HepG2 (cell line): Measurements from ENCODE around the gene RPEL1. TPM values are rescaled to one million over a fixed set of nuclear protein-coding genes. Genes with fewer than 3 reads are reported as not detected.

ENCODE experiments used
- CENPX ChIP-seq: sonication (generic); formaldehyde crosslinking; IDR thresholded peaks from 2 replicates; pipeline ENCODE4 v1.9.0; 2021; ENCODE audit warnings: mild to moderate bottlenecking, missing genetic modification reagents, moderate library complexity
- ETV6 ChIP-seq: sonication (generic); formaldehyde crosslinking; conservative IDR thresholded peaks from 2 replicates; pipeline ENCODE4 v1.4.0; 2020; ENCODE audit warnings: missing genetic modification reagents
- FOXA3 ChIP-seq: IDR thresholded peaks from 2 replicates; pipeline ENCODE4 v1.6.1; 2016; ENCODE audit warnings: missing genetic modification reagents, missing compliant biosample characterization
- FOXK2 ChIP-seq: fragments of 450-650 bp; IDR thresholded peaks from 2 replicates; pipeline ENCODE4 v1.6.1; 2016
- HNF4G ChIP-seq, 2 experiments: sonication (generic) in 1 of 2; formaldehyde crosslinking in 1 of 2; IDR thresholded peaks; 2 replicates each; pipeline versions ENCODE4 v1.4.0 to v1.6.1; 2011 to 2020; ENCODE audit warnings: borderline replicate concordance in 2 of 2, low read depth in 2 of 2, mild to moderate bottlenecking in 2 of 2, low read length in 1 of 2, missing genetic modification reagents in 1 of 2, moderate library complexity in 1 of 2
- JARID2 ChIP-seq: sonication (generic); formaldehyde crosslinking; IDR thresholded peaks from 2 replicates; pipeline ENCODE4 v1.8.1; 2023; ENCODE audit warnings: missing genetic modification reagents, inconsistent platforms; ENCODE audit not compliant: insufficient replicate concordance
- PHB2 ChIP-seq: fragments of 450-650 bp; IDR thresholded peaks from 2 replicates; pipeline ENCODE4 v1.6.1; 2018; ENCODE audit not compliant: partially characterized antibody
- RAD21 ChIP-seq: fragments of 450-650 bp; formaldehyde crosslinking; IDR thresholded peaks from 2 replicates; pipeline ENCODE4 v1.5.0; 2020; ENCODE audit warnings: mild to moderate bottlenecking
- SALL1 ChIP-seq: sonication (generic); formaldehyde crosslinking; IDR thresholded peaks from 2 replicates; pipeline ENCODE4 v1.8.0; 2022; ENCODE audit warnings: mild to moderate bottlenecking, missing genetic modification reagents
- SMAD1 ChIP-seq: sonication (generic); formaldehyde crosslinking; IDR thresholded peaks from 2 replicates; pipeline ENCODE4 v1.4.0; 2020; ENCODE audit warnings: missing genetic modification reagents, low read depth, mild to moderate bottlenecking, borderline replicate concordance
- STAG1 ChIP-seq: sonication (generic); formaldehyde crosslinking; IDR thresholded peaks from 2 replicates; pipeline ENCODE4 v1.4.0; 2020; ENCODE audit warnings: missing genetic modification reagents
- TRIM24 ChIP-seq: sonication (generic); formaldehyde crosslinking; IDR thresholded peaks from 2 replicates; pipeline ENCODE4 v1.8.0; 2022; ENCODE audit warnings: mild to moderate bottlenecking, missing genetic modification reagents
- ZNF207 ChIP-seq: fragments of 450-650 bp; IDR thresholded peaks from 2 replicates; pipeline ENCODE4 v1.6.1; 2016; ENCODE audit warnings: antibody characterized with exemption, borderline replicate concordance
- polyA plus RNA-seq, 8 experiments: library from polyadenylated mRNA; depleted of rRNA in 3 of 8; stranded (reverse) in 7 of 8; unstranded in 1 of 8; fragments of >200 nt; fragmentation: Illumina TruSeq in 4 of 8; extraction: Trizol in 4 of 8; gene quantifications; 2 replicates each; pipeline versions ENCODE4 v1.2.1 to v1.2.3, GENCODE V29; 2011 to 2016; ENCODE audit warnings: low read depth in 4 of 8, missing spikeins in 1 of 8, mixed read lengths in 1 of 8; ENCODE audit not compliant: insufficient read depth in 1 of 8
- total RNA-seq, 5 experiments: library from RNA; depleted of rRNA; stranded (reverse); fragments of >200 nt; fragmentation: Illumina TruSeq; extraction: Trizol; gene quantifications; 2 replicates each; pipeline ENCODE4 v1.2.3, GENCODE V29; 2016; ENCODE audit warnings: low read depth in 1 of 5
- TF ChIP-seq, protein P1 (sequence below): sonication (generic); formaldehyde crosslinking; IDR thresholded peaks from 2 replicates; pipeline ENCODE4 v1.5.0; 2020; ENCODE audit warnings: mild to moderate bottlenecking, low read depth, missing genetic modification reagents, borderline replicate concordance
- TF ChIP-seq, protein P2 (sequence below): sonication (generic); formaldehyde crosslinking; IDR thresholded peaks from 2 replicates; pipeline ENCODE4 v1.8.1; 2022; ENCODE audit warnings: low read depth, mild to moderate bottlenecking, missing genetic modification reagents
- TF ChIP-seq, protein P3 (sequence below): sonication (generic); formaldehyde crosslinking; IDR thresholded peaks from 2 replicates; pipeline ENCODE4 v1.5.1; 2020; ENCODE audit warnings: missing genetic modification reagents, mild to moderate bottlenecking, borderline replicate concordance
- TF ChIP-seq, protein P4 (sequence below): sonication (generic); formaldehyde crosslinking; IDR thresholded peaks from 2 replicates; pipeline ENCODE4 v1.4.0; 2020; ENCODE audit warnings: missing genetic modification reagents, borderline replicate concordance

RPEL1 gene
- total and polyA plus RNA-seq, 2 of the 13 experiments (the other 11 are each of a cell fraction or from before 2014, with no cell fraction given), result 0.04 to 0.07 TPM

DNA sequence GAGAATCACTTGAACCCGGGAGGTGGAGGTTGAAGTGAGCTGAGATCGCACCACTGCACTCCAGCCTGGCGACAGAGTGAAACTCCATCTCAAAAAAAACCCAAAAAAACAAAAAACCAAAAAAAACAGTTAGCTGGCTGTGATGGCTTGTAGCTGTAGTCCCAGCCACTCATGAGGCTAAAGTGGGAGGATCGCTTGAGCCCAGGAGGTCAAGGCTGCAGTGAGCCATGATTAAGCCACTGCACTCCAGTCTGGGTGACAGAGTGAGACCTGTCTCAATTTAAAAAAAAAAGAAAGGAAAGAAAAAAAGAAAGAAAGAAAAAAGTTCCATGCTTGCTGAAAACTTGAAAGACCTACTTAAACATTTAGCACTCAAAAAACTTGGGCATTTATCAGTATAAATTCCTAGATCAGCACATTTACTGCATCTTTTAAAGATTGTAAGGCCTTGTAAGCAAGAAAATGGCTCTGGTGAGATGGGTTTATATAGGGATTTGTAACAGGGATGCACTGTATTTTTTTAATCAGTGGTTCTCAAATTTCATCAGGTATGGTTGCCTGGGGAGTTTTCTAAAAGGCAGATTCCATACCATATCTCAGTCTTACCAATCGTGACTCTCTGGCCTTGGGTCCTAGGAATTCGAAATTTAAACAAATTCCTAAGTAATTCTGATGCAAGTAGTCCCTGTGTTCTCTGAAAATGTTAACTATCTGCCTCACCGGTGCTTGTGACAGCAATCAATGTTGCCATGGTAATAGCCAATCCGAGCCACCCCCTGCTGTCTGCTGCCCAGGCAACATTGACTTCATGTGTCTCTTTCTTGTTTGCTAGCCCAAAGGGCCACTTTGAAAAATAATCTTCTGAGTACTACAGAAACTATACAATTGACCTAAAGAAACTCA lies 41.1 kb upstream of the RPEL1 start (continued):
- TF ChIP-seq CENPX (CRISPR knock-in tag) (no peak), FOXK2 (peak; percentile 9; the same call in 1 of the 2 replicates), TRIM24 (CRISPR knock-in tag) (no peak), FOXA3 (CRISPR knock-in tag) (peak; percentile 26; the same call in 1 of the 2 replicates), HNF4G (IDR thresholded peaks at IDR 0.05; ENCODE audit: borderline replicate concordance, low read depth, low read length) (peak; percentile 67; the same call in 1 of the 2 replicates), HNF4G (CRISPR knock-in tag; IDR thresholded peaks at IDR 0.05; ENCODE audit: borderline replicate concordance, low read depth) (no peak), PHB2 (no peak), JARID2 (CRISPR knock-in tag) (no peak), RAD21 (no peak), SMAD1 (CRISPR knock-in tag) (no peak), SALL1 (CRISPR knock-in tag) (peak; percentile 69), ETV6 (CRISPR knock-in tag) (no peak), STAG1 (CRISPR knock-in tag) (no peak), ZNF207 (no peak)
- TF ChIP-seq, protein P1, sequence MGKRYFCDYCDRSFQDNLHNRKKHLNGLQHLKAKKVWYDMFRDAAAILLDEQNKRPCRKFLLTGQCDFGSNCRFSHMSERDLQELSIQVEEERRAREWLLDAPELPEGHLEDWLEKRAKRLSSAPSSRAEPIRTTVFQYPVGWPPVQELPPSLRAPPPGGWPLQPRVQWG, result no peak
- TF ChIP-seq, protein P2, sequence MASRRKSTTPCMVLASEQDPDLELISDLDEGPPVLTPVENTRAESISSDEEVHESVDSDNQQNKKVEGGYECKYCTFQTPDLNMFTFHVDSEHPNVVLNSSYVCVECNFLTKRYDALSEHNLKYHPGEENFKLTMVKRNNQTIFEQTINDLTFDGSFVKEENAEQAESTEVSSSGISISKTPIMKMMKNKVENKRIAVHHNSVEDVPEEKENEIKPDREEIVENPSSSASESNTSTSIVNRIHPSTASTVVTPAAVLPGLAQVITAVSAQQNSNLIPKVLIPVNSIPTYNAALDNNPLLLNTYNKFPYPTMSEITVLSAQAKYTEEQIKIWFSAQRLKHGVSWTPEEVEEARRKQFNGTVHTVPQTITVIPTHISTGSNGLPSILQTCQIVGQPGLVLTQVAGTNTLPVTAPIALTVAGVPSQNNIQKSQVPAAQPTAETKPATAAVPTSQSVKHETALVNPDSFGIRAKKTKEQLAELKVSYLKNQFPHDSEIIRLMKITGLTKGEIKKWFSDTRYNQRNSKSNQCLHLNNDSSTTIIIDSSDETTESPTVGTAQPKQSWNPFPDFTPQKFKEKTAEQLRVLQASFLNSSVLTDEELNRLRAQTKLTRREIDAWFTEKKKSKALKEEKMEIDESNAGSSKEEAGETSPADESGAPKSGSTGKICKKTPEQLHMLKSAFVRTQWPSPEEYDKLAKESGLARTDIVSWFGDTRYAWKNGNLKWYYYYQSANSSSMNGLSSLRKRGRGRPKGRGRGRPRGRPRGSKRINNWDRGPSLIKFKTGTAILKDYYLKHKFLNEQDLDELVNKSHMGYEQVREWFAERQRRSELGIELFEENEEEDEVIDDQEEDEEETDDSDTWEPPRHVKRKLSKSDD (CRISPR knock-in tag), result no peak
- TF ChIP-seq, protein P3, sequence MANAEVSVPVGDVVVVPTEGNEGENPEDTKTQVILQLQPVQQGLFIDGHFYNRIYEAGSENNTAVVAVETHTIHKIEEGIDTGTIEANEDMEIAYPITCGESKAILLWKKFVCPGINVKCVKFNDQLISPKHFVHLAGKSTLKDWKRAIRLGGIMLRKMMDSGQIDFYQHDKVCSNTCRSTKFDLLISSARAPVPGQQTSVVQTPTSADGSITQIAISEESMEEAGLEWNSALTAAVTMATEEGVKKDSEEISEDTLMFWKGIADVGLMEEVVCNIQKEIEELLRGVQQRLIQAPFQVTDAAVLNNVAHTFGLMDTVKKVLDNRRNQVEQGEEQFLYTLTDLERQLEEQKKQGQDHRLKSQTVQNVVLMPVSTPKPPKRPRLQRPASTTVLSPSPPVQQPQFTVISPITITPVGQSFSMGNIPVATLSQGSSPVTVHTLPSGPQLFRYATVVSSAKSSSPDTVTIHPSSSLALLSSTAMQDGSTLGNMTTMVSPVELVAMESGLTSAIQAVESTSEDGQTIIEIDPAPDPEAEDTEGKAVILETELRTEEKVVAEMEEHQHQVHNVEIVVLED (CRISPR knock-in tag), result no peak
- TF ChIP-seq, protein P4, sequence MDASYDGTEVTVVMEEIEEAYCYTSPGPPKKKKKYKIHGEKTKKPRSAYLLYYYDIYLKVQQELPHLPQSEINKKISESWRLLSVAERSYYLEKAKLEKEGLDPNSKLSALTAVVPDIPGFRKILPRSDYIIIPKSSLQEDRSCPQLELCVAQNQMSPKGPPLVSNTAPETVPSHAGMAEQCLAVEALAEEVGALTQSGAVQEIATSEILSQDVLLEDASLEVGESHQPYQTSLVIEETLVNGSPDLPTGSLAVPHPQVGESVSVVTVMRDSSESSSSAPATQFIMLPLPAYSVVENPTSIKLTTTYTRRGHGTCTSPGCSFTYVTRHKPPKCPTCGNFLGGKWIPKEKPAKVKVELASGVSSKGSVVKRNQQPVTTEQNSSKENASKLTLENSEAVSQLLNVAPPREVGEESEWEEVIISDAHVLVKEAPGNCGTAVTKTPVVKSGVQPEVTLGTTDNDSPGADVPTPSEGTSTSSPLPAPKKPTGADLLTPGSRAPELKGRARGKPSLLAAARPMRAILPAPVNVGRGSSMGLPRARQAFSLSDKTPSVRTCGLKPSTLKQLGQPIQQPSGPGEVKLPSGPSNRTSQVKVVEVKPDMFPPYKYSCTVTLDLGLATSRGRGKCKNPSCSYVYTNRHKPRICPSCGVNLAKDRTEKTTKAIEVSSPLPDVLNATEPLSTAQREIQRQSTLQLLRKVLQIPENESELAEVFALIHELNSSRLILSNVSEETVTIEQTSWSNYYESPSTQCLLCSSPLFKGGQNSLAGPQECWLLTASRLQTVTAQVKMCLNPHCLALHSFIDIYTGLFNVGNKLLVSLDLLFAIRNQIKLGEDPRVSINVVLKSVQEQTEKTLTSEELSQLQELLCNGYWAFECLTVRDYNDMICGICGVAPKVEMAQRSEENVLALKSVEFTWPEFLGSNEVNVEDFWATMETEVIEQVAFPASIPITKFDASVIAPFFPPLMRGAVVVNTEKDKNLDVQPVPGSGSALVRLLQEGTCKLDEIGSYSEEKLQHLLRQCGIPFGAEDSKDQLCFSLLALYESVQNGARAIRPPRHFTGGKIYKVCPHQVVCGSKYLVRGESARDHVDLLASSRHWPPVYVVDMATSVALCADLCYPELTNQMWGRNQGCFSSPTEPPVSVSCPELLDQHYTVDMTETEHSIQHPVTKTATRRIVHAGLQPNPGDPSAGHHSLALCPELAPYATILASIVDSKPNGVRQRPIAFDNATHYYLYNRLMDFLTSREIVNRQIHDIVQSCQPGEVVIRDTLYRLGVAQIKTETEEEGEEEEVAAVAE (CRISPR knock-in tag), result no peak
